ENCODE results near the gene ARHGAP32.

DNA sequence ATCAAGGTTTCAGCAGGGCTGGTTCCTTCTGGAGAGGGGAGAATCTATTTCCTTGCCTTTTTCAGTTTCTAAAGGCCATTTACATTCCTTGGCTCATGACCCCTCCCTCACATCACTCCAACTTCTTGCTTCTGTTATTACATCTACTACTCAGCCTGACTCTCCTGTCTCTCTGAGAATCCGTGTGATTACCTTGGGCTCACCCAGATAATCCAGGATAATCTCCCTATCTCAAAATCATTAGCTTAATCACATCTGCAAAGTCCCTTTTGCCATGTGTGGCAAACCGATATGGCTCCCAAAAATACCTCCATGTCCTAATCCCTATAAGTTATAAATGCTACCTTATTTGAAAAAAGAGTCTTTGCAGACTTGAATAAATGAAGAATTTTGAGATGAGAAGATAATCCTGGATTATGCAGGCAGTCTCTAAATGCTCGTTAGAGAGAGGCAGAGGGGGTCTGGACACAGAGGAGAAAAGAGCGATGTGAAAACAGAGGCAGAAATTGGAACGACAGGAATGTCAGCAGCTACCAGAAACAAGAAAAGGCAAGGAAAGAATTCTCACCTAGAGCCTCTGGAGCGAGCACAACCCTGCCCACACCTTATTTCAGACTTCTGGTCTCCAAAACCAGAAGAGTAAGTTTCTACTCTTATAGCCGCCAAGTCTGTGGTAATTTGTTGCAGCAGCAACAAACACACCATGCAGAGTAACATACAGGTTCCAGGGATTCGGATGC, 23.6 kb upstream of the ARHGAP32 start:
- TF ChIP-seq, protein P1, sequence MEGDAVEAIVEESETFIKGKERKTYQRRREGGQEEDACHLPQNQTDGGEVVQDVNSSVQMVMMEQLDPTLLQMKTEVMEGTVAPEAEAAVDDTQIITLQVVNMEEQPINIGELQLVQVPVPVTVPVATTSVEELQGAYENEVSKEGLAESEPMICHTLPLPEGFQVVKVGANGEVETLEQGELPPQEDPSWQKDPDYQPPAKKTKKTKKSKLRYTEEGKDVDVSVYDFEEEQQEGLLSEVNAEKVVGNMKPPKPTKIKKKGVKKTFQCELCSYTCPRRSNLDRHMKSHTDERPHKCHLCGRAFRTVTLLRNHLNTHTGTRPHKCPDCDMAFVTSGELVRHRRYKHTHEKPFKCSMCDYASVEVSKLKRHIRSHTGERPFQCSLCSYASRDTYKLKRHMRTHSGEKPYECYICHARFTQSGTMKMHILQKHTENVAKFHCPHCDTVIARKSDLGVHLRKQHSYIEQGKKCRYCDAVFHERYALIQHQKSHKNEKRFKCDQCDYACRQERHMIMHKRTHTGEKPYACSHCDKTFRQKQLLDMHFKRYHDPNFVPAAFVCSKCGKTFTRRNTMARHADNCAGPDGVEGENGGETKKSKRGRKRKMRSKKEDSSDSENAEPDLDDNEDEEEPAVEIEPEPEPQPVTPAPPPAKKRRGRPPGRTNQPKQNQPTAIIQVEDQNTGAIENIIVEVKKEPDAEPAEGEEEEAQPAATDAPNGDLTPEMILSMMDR (IDR thresholded peaks at IDR 0.05) = no peak
- no peak for TF ChIP-seq POLR2AphosphoS5 (IDR thresholded peaks at IDR 0.05)
- no peak for TF ChIP-seq POLR2A (IDR thresholded peaks at IDR 0.05)
- TF ChIP-seq EP300 (IDR thresholded peaks at IDR 0.05) = no peak

All from upper lobe of left lung (tissue), 4 donors.